Erythroblast (primary cell): ENCODE data around the gene COL11A2.

ENCODE experiments used
- GATA1 ChIP-seq: IDR thresholded peaks from 2 replicates; pipeline ENCODE4 v1.6.1; 2011; ENCODE audit warnings: low read depth, mild to moderate bottlenecking, control low read depth, low read length, moderate library complexity
- POLR2A ChIP-seq: IDR thresholded peaks from 2 replicates; pipeline ENCODE4 v1.6.1; 2011; ENCODE audit warnings: mild to moderate bottlenecking, low read length

GRCh38 chr6:33189164-33189563 lies 3.1 kb downstream of the COL11A2 start:
- TF ChIP-seq POLR2A, result no peak
- TF ChIP-seq GATA1, result no peak
